HCT116 (cell line): ENCODE results near the gene DDX1.

Experiments
- CEBPB ChIP-seq: IDR thresholded peaks from 2 replicates; pipeline ENCODE4 v1.6.1; 2012; ENCODE audit warnings: low read depth
- CTCF ChIP-seq, 3 experiments: fragments of 200-600 bp in 1 of 3; sonication (generic) in 1 of 3; IDR thresholded peaks in 2 of 3; conservative IDR thresholded peaks in 1 of 3; 2 replicates each; pipeline ENCODE4 v1.5.1; 2012 to 2017; ENCODE audit warnings: low read depth in 2 of 3, low read length in 2 of 3, antibody characterized with exemption in 1 of 3, borderline replicate concordance in 1 of 3, control low read depth in 1 of 3, mild to moderate bottlenecking in 1 of 3, mixed read lengths in 1 of 3, mixed run types in 1 of 3, moderate library complexity in 1 of 3; ENCODE audit not compliant: insufficient read depth in 1 of 3
- EGR1 ChIP-seq: IDR thresholded peaks from 2 replicates; pipeline ENCODE4 v1.6.1; 2012; ENCODE audit warnings: low read depth
- EZH2phosphoT487 ChIP-seq: fragments of 200-600 bp; IDR thresholded peaks from 2 replicates; pipeline ENCODE4 v1.6.1; 2018; ENCODE audit warnings: antibody characterized with exemption, borderline replicate concordance
- POLR2A ChIP-seq: IDR thresholded peaks from 2 replicates; pipeline ENCODE4 v1.7.0; 2011; ENCODE audit warnings: borderline replicate concordance; ENCODE audit not compliant: insufficient read depth, insufficient read length; ENCODE audit errors: extremely low read depth
- RAD21 ChIP-seq: IDR thresholded peaks from 2 replicates; pipeline ENCODE4 v1.6.1; 2012; ENCODE audit warnings: low read depth, mild to moderate bottlenecking
- ZNF274 ChIP-seq: fragments of 200-500 bp; sonication (Bioruptor generic); IDR thresholded peaks from 2 replicates; pipeline ENCODE4 v1.6.1; 2014; ENCODE audit warnings: mild to moderate bottlenecking, low read depth, low read length, inconsistent platforms

GRCh38 chr2:15608392-15608761, 16.7 kb downstream of the DDX1 start:
- TF ChIP-seq CTCF (IDR thresholded peaks at IDR 0.05 in 2 of 3, conservative IDR thresholded peaks at IDR 0.05 in 1 of 3; ENCODE audit: borderline replicate concordance in 1 of 3, insufficient read depth in 1 of 3, low read depth in 2 of 3, low read length in 2 of 3) (no peak), POLR2A (no peak), EGR1 (no peak), EZH2phosphoT487 (no peak), CEBPB (no peak), RAD21 (no peak), ZNF274 (no peak)
